ENCODE results near the gene CYP2A7.
"Not testable (repeated sequence)": the region's sequence is repeated elsewhere in the genome, so short reads cannot be mapped to it uniquely, and the experiment has no call there.

CYP2A7 gene

GRCh38 chr19:40842012-40842411 lies 40.0 kb downstream of the CYP2A7 start:
- DNase-seq (ENCODE audit: low spot score): not testable (repeated sequence)

- not testable (repeated sequence) for DNase-seq (ENCODE audit: low spot score)
These were observed 43.6 kb downstream of the CYP2A7 start for GRCh38 chr19:40838477-40838876.

GRCh38 chr19:40836754-40837429 lies 45.1 kb downstream of the CYP2A7 start:
- DNase-seq (ENCODE audit: low spot score): no peak

GRCh38 chr19:40833728-40834533 lies 48.1 kb downstream of the CYP2A7 start:
- not testable (repeated sequence) for DNase-seq (ENCODE audit: low spot score)

- DNase-seq (ENCODE audit: low spot score): not testable (repeated sequence)
These were observed 49.6 kb downstream of the CYP2A7 start for GRCh38 chr19:40832431-40832790.

GRCh38 chr19:40831502-40832430 lies 50.3 kb downstream of the CYP2A7 start:
- DNase-seq (ENCODE audit: low spot score): no peak

- not testable (repeated sequence) for DNase-seq (ENCODE audit: low spot score)
These were observed 51.3 kb downstream of the CYP2A7 start for GRCh38 chr19:40830741-40831140.

GRCh38 chr19:40829205-40829604 lies 52.8 kb downstream of the CYP2A7 start:
- DNase-seq (ENCODE audit: low spot score): no peak

- DNase-seq (ENCODE audit: low spot score): no peak
These were observed 54.4 kb downstream of the CYP2A7 start for GRCh38 chr19:40827386-40828247.

- DNase-seq (ENCODE audit: low spot score): not testable (repeated sequence)
These were observed 55.2 kb downstream of the CYP2A7 start for GRCh38 chr19:40826699-40827385.

- DNase-seq (ENCODE audit: low spot score): not testable (repeated sequence)
These were observed 55.7 kb downstream of the CYP2A7 start for GRCh38 chr19:40826312-40826698.

GRCh38 chr19:40825460-40826095 lies 56.5 kb downstream of the CYP2A7 start:
- DNase-seq (ENCODE audit: low spot score): not testable (repeated sequence)
